PFSK-1 (cell line): ENCODE measurements around the gene UBAP1L.

ENCODE experiments used
- FOXP2 ChIP-seq: optimal IDR thresholded peaks from 2 replicates; pipeline ENCODE3; 2011; ENCODE audit warnings: borderline replicate concordance, control low read depth, inconsistent platforms; ENCODE audit not compliant: insufficient read depth; ENCODE audit errors: extremely low read length, extremely low read depth
- POLR2AphosphoS5 ChIP-seq: IDR thresholded peaks from 2 replicates; pipeline ENCODE4 v1.6.1; 2012; ENCODE audit warnings: low read depth, mild to moderate bottlenecking, control low read depth, low read length, moderate library complexity
- REST ChIP-seq, 2 experiments: IDR thresholded peaks; 2 replicates each; pipeline versions ENCODE4 v1.6.1 to v1.8.0; 2011 to 2012; ENCODE audit warnings: low read depth in 2 of 2, low read length in 2 of 2, control low read depth in 1 of 2, inconsistent platforms in 1 of 2, mild to moderate bottlenecking in 1 of 2, moderate library complexity in 1 of 2; ENCODE audit not compliant: insufficient read depth in 1 of 2
- SIN3A ChIP-seq: IDR thresholded peaks from 2 replicates; pipeline ENCODE4 v1.6.1; 2012; ENCODE audit warnings: mild to moderate bottlenecking, low read length, moderate library complexity, borderline replicate concordance; ENCODE audit not compliant: insufficient read depth
- TAF1 ChIP-seq: IDR thresholded peaks from 2 replicates; pipeline ENCODE4 v1.6.1; 2012; ENCODE audit warnings: low read length, control low read depth, borderline replicate concordance; ENCODE audit not compliant: insufficient read depth

The UBAP1L gene

GRCh38 chr15:65044724-65045481 is 70.1 kb downstream of the UBAP1L start, which contains the start of gene SLC51B:
SLC51B (plus strand) TSS chr15:65045387; CDS start chr15:65050005, 4,618 bp downstream.
- TF ChIP-seq TAF1 (no peak), SIN3A (no peak), POLR2AphosphoS5 (no peak)

- TF ChIP-seq TAF1 (no peak), POLR2AphosphoS5 (no peak), FOXP2 (no peak), REST (IDR thresholded peaks at IDR 0.05; ENCODE audit: insufficient read depth in 1 of 2, low read depth in 2 of 2, low read length in 2 of 2) (no peak), SIN3A (no peak)
Measured at GRCh38 chr15:65042776-65043327, 72.1 kb downstream of the UBAP1L start.
